ENCODE measurements around the gene ATG10.
A peak's percentile ranks its signal among the peaks of the same experiment; 100 is the strongest.
"Not testable (repeated sequence)": the region's sequence is repeated elsewhere in the genome, so short reads cannot be mapped to it uniquely, and the experiment has no call there.

Gene ATG10

GRCh38 chr5:81942746-81943145 lies 29.1 kb upstream of the ATG10 start:
- TF ChIP-seq, protein P1, sequence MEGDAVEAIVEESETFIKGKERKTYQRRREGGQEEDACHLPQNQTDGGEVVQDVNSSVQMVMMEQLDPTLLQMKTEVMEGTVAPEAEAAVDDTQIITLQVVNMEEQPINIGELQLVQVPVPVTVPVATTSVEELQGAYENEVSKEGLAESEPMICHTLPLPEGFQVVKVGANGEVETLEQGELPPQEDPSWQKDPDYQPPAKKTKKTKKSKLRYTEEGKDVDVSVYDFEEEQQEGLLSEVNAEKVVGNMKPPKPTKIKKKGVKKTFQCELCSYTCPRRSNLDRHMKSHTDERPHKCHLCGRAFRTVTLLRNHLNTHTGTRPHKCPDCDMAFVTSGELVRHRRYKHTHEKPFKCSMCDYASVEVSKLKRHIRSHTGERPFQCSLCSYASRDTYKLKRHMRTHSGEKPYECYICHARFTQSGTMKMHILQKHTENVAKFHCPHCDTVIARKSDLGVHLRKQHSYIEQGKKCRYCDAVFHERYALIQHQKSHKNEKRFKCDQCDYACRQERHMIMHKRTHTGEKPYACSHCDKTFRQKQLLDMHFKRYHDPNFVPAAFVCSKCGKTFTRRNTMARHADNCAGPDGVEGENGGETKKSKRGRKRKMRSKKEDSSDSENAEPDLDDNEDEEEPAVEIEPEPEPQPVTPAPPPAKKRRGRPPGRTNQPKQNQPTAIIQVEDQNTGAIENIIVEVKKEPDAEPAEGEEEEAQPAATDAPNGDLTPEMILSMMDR (IDR thresholded peaks at IDR 0.05; ENCODE audit: insufficient read depth, low read depth, low read length, missing control alignments), result no peak
- DNase-seq (ENCODE audit: low read depth), result no peak

DNA sequence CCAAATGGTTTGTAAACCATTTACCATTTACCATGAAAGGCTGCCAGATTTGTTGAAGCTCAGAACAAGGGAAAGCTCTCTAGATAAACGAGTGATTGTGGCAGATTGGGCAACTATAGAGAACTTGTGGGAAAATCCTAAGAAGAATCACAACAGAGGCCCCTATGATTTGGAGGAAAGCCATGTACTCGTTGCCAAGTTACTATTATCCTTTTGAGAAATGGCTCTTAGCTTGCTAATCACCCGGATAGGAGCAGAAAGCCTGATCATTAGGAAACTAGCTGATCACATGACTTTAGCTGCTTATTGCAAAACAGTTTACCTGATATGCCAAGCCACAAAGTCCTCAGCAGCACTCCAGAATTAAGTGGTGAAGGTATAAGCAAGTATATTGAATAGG lies 23.5 kb upstream of the ATG10 start:
- DNase-seq (ENCODE audit: low read depth), result peak; percentile 56
- TF ChIP-seq, protein P1 (IDR thresholded peaks at IDR 0.05; ENCODE audit: insufficient read depth, low read depth, low read length, missing control alignments), result no peak
- H3K4me3 ChIP-seq (ENCODE audit: low read length), result no peak overlapping the region

More at GRCh38 chr5:81942746-81943145, 29.1 kb upstream of the ATG10 start:
- no peak overlapping the region for H3K4me3 ChIP-seq (ENCODE audit: low read length)

- TF ChIP-seq, protein P1 (IDR thresholded peaks at IDR 0.05; ENCODE audit: insufficient read depth, low read depth, low read length, missing control alignments), result no peak
- DNase-seq (ENCODE audit: low read depth), result no peak
- H3K4me3 ChIP-seq (ENCODE audit: low read length), result no peak overlapping the region
These were observed 22.4 kb upstream of the ATG10 start for GRCh38 chr5:81949462-81949861.

- no peak overlapping the region for H3K4me3 ChIP-seq (ENCODE audit: low read length)
- TF ChIP-seq, protein P1 (IDR thresholded peaks at IDR 0.05; ENCODE audit: insufficient read depth, low read depth, low read length, missing control alignments), result no peak
- DNase-seq (ENCODE audit: low read depth), result no peak
These were observed 20.8 kb upstream of the ATG10 start for GRCh38 chr5:81950996-81951395.

DNA sequence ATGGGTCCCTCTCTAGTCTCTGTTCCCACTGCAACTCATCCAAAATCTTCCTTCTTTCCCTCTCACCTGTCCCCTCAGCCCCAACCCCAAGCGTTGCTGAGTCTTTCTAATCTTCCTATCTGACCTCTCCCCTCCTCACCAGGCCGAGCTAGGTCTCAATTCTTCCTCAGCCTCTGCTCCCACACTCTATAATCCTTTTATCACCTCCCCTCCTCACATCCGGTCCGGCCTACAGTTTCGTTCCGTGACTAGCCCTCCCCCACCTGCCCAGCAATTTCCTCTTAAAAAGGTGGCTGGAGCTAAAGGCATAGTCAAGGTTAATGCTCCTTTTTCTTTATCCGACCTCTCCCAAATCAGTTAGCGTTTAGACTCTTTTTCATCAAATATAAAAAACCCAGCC lies 17.0 kb upstream of the ATG10 start:
- not testable (repeated sequence) for DNase-seq (ENCODE audit: low read depth); H3K4me3 ChIP-seq (ENCODE audit: low read length)

DNA sequence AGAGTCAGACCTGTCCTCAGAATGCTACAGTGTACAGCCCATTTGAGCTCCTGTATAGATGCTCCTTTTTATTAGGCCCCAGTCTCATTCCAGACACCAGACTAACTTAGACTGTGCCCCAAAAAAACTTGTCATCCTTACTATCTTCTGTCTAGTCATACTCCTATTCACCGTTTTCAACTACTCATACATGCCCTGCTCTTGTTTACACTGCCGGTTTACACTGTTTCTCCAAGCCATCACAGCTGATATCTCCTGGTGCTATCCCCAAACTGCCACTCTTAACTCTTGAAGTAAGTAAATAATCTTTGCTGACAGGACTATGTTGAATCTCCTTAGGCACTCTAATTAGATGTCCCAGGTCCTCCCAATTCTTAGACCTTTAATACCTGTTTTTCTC lies 13.7 kb upstream of the ATG10 start:
- not testable (repeated sequence) for H3K4me3 ChIP-seq (ENCODE audit: low read length); DNase-seq (ENCODE audit: low read depth)

- TF ChIP-seq, protein P1 (IDR thresholded peaks at IDR 0.05; ENCODE audit: insufficient read depth, low read depth, low read length, missing control alignments), result no peak
- H3K4me3 ChIP-seq (ENCODE audit: low read length), result no peak overlapping the region
- no peak for DNase-seq (ENCODE audit: low read depth)
These were observed 10.0 kb upstream of the ATG10 start for GRCh38 chr5:81961651-81962440.

DNA sequence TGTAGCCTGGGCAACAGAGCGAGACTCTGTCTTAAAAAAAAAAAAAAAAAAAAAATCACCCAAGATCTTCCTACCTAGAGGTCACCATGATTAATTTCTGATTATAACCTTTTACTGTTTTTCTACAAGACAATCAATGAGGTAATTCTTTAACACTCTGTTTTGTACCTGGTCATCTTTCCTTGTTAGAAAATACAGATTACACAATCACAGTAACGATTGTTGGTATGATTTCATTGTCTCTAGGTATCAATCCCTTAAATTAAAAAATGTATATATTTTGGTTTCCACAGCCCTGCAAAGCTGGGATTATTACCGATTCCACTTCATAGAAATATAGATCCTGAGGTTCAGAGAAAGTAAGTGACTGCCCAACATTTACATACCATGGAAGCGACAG lies 8.3 kb upstream of the ATG10 start:
- no peak for DNase-seq (ENCODE audit: low read depth)
- TF ChIP-seq, protein P1 (IDR thresholded peaks at IDR 0.05; ENCODE audit: insufficient read depth, low read depth, low read length, missing control alignments), result no peak
- H3K4me3 ChIP-seq (ENCODE audit: low read length), result no peak overlapping the region

Data from epithelial cell of esophagus (primary cell).